ENCODE data around the gene PTCHD4.

DNA sequence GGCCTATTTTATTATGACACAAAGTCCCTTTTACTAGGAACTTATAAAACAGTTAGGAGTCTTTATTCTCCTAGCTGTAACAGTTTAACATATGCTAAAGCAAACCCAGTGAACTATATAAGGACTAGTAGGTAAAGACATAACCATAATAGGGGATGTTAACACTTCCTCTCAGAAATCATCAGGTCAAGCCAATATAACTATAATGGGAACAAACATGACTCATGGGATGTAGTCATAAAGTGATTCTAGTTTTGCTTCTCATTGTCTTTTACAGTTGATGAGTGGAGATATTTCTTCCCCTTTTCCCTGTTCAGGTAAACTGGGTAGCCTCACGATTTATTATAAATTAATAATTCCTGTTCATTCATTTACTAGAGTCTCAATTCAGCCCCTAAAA, 9.7 kb downstream of the PTCHD4 start:
- TF ChIP-seq HNF4G (IDR thresholded peaks at IDR 0.05) = no peak
- TF ChIP-seq, protein P1, sequence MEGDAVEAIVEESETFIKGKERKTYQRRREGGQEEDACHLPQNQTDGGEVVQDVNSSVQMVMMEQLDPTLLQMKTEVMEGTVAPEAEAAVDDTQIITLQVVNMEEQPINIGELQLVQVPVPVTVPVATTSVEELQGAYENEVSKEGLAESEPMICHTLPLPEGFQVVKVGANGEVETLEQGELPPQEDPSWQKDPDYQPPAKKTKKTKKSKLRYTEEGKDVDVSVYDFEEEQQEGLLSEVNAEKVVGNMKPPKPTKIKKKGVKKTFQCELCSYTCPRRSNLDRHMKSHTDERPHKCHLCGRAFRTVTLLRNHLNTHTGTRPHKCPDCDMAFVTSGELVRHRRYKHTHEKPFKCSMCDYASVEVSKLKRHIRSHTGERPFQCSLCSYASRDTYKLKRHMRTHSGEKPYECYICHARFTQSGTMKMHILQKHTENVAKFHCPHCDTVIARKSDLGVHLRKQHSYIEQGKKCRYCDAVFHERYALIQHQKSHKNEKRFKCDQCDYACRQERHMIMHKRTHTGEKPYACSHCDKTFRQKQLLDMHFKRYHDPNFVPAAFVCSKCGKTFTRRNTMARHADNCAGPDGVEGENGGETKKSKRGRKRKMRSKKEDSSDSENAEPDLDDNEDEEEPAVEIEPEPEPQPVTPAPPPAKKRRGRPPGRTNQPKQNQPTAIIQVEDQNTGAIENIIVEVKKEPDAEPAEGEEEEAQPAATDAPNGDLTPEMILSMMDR (IDR thresholded peaks at IDR 0.05; ENCODE audit: low read depth, low read length, missing input control) = no peak
